GM19455 (cell line): ENCODE measurements around the gene TAAR9.
A peak's percentile ranks its signal among the peaks of the same experiment; 100 is the strongest.
"Not testable (repeated sequence)": the region's sequence is repeated elsewhere in the genome, so short reads cannot be mapped to it uniquely, and the experiment has no call there.

ENCODE experiments used
- ATAC-seq: cut with Tn5 transposase; IDR thresholded peaks from one replicate; pipeline ENCODE4 v1.9.1; 2021; ENCODE audit not compliant: unreplicated experiment

TAAR9 gene

DNA sequence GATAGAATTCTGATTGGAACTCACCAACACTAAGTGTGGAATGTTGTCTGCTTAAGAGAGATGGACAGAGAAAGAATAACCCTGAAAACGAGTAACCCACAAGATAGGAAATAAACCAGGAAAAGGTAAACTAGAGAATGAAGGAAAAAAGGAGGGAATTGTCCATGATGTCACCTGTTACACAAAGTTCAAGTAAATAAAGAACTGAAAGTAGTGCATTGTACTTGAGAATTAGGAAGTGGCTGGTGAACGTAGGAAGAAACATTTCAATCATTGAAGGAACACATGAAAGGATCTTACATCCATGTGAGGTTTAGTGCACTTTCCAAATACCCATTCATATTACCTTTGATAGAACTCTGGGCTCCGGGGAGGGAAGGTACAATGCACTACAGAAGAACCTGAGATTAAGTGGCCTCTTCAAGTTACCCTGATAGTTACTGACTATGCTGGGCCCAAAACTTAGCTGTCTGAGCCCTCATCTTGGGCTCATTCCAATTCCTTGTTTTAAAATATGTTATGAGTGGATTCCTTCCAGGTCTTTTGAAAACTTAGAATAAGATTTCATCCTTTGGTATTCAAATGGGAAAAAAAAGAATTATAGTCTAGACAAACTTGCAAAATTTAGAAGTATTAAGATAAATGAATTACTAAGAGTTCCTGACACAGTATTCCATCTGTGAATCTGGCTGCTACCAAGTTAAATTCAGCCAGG, 24.1 kb upstream of the TAAR9 start:
- ATAC-seq, result no peak

DNA sequence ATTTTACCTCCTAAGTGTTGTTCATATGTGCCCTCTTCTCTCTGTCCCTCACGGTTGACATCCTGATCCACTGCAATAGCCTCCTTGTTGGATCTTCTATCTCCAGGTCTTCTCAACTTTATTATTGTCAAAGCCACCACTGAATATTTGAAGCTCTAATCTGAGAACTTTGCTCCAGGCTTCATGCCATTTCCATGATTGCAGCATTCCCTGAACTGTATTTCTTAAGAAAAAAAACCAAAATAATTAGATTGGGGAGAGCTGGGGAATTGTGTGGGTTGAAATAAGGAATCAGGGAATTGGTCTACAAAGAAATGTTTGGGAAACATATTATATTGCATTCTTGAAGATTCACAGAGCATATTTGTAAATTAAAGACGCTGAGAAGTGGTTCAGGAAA, 22.7 kb upstream of the TAAR9 start:
- ATAC-seq, result no peak

DNA sequence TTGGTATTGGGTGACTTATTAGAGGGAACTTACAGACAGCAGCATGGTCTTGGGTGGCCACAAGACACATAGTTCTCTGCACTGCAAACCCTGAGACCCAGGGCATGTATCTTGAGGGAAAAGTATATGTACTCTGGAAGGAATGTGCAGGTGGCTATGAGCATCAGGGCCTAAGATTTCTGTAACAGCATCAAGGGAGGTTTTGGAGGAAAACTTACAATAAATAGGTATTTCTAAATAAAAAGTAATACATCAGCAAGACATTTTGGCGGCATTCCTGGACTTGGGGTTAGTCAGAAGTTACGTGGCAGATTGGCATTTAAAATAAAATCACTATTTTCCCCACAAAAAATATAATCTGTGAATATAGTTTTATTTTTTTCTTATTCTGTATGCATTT, 17.1 kb upstream of the TAAR9 start:
- ATAC-seq, result no peak

DNA sequence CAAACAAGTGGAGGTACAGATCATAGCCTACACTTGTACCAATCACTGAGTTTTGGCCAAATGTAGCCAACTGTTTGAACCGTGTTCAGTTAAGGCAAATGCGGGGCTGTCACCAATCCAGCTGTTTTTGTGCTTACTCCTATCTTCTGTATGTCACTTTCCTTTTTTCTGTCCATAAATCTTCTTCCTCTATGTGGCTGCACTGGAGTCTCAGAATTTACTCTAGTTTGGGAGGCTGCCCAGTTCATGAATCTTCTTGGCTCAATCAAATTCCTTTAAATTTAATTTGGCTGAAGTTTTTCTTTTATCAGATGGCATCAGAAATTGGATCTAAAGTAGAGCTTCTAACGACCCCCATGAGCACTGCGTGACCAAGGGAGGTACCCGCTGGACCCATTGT, 13.4 kb upstream of the TAAR9 start:
- ATAC-seq, result no peak

DNA sequence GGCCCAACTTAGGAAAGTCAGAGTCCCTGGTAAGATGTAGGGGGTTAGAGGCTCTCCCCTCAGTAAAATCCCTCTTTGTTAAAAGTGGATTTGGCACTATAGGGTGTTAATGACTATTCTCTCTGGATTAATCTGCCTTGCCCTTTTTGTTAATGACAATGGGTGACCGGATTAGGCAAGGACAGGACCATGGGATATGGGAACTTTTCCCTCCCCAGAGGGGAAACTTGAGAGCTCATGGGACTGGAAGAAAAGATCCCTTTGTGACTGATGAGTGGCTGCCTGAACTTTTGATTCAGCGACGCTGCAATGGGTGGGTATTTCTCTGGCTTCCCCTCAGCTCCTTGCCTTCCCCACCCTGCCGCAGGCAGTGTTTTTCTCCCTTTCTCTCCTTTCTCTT, 12.2 kb upstream of the TAAR9 start:
- ATAC-seq, result no peak

DNA sequence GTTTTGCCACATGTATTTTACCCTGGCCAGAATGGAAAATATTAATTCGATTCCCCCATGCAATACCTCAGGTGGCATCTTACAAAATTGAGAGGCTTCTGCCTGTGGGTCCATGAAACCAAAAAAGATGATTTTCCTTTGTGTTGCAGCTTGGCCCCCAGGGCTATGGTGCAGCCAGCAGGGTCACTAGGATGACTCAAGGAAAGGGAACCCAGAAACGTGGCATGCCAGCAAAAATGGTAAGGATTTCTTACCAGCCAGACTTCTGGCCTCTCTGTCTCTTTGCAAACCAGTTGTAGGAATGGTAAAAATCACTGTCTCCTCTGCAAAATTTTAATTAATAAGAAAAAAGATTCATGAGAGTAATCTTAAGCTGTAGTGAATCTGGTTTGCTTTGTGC, 11.6 kb upstream of the TAAR9 start:
- ATAC-seq, result no peak

DNA sequence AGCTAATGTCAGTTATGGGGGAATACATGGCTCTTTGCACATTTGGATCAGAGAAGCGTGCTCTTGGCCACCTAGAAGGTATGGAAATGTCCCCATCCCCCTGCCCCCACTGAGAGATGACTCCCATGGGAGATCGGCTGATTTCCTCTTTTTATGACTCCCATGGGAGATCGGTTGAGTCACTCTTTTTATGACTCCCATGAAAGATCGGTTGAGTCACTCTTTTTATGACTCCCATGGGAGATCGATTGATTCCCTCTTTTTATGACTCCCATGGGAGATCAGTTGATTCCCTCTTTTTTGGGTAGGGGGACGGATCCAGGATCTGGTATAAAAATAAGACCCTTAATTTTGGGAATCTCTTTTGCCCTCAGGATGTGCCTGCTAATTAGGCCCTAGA, 10.3 kb upstream of the TAAR9 start:
- no peak for ATAC-seq

DNA sequence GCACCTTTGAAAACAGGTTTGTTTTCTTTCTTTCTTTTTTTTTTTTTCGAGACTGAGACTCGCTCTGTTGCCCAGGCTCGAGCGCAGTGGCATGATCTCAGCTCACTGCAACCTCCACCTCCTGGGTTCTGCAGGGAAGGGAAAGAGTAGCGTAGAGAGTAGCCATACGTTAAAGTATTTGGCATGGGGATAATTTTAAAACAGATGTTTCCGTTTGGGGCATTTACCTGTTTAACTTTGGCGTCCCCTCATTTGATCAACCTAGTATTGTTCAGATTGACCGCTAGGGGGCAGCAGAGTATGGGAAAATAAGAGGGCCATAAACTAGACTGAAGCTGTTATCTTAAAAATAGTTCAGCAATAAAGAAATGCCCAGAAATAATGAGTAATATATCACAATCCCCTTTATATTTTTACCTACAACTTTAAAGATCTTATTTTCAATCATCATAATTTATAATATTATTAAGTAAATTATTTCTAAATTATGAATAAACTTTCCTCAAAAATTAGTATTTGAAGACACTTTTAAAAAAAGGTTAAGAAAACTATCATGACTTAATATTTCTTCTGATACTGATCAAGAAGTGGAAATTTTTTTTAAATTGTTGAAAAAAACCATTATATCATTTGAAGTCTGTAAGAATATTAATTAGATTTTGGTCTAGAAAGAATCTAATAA, 7.6 kb upstream of the TAAR9 start:
- peak; percentile 98 for ATAC-seq

DNA sequence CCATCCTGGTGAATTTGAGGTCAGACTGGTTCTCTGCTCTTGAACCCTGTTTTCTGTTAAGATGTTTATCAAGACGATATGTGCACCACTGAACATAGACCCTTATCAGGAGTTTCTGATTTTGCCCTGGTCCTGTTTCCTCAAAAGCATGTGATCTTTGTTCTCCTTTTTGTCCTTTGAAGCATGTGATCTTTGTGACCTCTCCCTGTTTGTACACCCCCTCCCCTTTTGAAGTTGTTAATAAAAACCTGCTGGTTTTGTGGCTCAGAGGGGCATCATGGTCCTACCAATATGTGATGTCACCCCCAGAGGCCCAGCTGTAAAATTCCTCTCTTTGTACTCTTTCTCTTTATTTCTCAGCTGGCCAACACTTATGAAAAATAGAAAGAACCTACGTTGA, 3.5 kb upstream of the TAAR9 start:
- ATAC-seq, result not testable (repeated sequence)

DNA sequence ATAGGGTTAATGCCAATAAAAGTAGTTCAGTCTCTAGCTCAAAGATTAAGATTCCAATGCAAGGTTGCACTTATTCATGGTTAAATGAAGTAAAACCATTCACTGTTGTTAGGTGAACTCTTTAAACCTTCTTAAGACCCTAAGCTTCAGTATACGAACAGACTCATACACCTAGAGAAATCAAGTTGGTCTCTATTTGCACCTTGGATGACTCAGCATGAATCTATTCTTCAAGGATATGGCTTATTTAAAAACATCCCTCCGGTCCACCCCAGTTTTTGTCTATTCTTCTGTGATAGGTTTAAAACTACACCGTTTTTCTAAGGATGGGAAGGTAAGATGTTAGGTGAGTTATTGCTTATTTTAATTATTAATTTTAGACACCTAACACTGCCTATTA, 932 bp upstream of the TAAR9 start:
- ATAC-seq, result no peak

DNA sequence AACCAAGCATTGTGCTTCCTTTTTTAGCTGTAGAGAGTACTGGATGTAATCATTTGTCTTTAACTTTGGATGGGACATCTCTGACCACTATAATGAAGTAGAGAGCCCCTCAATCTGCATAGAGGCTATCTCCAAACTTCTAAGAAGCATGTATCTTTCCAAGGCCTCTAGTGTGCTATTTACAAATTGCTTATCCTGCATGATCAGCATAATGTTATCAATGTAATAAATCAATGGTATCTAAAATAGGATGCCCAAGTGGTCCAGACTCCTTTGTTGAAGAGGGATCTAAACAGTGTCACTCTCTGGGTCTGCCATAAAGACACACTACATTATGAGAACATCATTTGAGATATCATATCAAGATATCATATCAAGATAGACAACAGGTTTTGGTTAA, 6.7 kb downstream of the TAAR9 start:
- no peak for ATAC-seq

DNA sequence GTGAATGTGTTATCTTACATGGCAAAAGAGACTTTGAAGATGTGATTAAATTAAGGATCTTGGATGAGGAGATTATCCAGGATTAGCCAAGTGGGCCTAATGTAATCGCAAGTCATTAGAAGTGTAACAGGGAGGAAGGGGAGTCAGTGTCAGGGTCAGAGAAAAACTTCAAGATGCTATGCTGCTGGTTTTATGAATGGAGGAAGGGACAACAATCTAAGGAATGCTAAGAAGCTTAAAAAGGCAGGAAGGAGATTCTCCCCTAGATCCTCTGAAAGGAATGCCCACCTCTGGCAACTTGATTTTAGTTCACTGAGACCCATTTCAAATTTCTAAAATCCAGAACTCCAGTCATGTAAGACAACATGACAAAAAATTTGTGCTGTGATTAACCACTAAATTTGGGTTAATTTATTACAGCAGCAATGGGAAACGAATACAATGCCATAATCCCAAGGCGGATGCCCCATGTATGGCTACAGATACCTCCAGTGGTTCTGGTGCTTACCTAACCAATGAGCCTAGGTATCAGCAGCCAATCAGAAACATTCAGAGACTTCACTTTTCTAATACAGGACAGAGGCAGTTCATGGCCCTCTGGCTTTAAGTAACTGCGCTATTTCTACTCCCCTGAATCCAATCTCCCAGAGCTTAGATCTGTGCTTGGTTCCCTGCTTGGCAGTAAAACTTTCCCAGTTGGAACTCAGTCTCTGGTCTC, 10.8 kb downstream of the TAAR9 start:
- ATAC-seq, result no peak

DNA sequence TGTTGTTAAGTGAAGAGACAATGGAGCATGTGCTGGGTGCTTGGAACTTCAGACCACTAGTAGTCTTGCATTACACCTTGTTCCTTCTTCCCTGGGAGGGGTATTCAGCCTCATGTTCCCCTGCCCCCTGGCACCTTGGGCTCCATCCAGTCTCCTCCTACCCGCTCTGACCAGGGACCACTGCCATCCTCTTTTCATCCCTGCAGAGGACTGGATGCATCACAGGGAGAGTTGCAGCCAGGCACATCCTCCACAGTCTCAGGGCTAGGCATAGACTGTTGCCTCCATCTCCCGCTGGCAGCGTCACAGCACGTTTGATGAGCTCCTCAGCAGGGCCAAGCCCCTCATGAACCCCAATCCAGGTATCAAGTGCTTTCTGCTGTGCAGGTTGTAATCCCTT, 13.1 kb downstream of the TAAR9 start:
- ATAC-seq, result no peak

DNA sequence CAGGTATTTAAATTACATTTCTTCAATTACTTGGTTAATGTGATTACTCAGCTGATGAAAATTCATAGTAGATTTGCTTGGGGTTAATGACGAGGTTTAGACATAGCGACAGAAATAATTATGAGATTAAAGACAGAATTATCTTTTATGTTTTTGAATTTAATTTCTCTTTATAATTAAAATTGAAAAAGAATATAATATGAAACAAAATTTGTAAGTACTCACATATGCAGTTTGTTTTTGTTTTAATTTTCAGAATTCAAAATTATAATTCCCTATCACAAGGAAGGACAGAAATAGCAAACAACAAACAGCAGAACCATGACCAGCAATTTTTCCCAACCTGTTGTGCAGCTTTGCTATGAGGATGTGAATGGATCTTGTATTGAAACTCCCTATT, 14.3 kb downstream of the TAAR9 start, which contains the start of gene TAAR8:
Gene TAAR8, plus strand, starts transcription at position 301 of the 400 bp plus-strand sequence. Its CDS starts 21 bp downstream, at position 322.
- no peak for ATAC-seq

DNA sequence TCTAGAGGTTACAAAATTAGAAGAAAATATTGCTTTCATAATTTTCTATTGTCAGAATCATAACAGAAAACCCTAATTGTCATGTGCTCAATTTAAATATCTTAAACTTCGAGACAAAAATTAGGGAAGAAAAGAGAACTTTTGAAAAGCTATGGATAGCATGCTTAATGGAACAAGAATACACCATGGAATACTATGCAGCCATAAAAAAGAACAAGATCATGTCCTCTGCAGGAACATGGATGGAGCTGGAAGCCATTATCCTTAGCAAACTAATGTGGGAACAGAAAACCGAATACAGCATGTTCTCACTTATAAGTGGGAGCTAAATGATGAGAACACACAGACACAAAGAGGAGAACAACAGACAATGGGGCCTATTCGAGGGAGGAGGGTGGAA, 22.0 kb downstream of the TAAR9 start:
- ATAC-seq, result not testable (repeated sequence)

DNA sequence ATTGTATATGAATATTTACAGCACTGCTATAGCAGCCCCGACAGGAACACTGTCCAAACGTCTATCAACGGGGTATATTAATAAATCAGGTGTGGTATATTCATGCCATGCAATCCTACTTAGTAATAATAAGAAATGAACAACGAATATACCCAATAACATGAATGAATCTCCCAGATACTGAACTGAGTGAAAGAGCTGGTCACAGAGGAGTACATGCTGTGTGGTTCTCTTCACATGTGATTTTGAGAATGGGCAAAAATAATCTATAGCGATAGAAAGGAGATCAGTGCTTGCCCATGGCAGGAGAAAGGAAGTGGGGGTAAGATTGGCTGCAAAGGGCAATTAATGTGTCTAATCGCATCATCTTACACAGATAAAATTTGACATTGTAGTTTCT, 28.3 kb downstream of the TAAR9 start:
- no peak for ATAC-seq

DNA sequence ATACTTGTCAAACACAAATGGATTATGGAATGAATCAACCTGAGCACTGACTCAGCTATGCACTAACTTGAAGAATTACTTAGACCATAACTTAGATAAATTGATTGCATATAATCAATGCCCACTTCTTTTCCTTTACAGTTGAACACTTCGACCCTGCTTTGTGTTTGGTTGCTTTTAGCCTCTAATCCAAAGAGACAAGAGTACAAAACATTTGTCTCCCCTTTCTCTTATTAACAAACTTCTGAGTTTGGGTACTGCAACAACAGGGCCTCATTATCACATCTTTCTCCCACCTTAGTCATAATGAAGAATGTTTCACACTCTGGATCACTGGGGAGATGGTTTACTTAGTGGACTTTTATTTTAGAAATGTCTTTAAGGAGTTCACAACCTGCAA, 29.5 kb downstream of the TAAR9 start:
- ATAC-seq, result no peak

DNA sequence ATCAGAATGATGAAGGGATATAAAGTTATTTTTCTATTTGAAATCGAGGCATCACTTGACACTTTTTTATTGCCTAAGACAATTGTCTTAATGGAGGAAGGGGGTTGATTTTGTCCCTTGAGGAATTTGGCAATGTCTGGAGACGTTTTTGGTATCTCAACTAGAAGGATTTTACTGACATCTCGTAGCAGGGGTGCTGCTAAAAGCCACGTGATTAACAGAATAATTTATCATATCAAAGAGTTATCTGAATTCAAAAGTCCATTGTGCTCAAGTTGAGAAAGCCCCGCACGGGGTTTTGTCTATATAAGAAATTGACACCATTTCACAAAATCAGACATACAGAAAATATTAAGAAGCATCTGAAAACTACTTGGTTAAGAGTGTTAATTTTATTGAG, 30.5 kb downstream of the TAAR9 start:
- no peak for ATAC-seq

DNA sequence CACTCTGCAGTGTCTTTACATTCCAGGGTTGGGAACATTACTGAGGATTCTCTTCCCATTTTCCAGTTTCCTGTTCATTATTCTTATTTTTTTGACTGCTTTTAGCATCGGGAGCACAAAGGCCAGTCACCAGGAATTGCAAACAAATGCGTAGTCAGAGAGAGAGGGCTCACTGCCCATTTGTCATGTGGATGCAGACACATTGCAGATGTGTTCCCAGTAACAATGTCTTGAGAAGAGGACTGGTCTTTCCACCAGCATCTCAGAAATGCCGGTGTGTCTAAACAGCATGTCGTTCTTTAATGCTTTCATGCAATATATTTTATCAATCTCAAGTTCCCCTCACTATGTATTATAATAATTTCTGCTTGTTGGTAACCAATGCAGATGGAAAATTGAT, 31.1 kb downstream of the TAAR9 start:
- ATAC-seq, result no peak

DNA sequence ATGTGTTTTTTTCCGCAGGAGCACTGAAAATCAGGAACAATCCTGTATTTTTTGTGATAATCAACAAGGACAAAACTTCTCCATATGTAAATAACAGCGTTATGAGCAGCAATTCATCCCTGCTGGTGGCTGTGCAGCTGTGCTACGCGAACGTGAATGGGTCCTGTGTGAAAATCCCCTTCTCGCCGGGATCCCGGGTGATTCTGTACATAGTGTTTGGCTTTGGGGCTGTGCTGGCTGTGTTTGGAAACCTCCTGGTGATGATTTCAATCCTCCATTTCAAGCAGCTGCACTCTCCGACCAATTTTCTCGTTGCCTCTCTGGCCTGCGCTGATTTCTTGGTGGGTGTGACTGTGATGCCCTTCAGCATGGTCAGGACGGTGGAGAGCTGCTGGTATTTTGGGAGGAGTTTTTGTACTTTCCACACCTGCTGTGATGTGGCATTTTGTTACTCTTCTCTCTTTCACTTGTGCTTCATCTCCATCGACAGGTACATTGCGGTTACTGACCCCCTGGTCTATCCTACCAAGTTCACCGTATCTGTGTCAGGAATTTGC, 32.2 kb downstream of the TAAR9 start, which contains the start of gene TAAR6:
Gene TAAR6, plus strand, starts transcription at position 102 of the 557 bp plus-strand sequence. Its CDS starts 0 bp downstream, at position 102.
- ATAC-seq, result no peak

DNA sequence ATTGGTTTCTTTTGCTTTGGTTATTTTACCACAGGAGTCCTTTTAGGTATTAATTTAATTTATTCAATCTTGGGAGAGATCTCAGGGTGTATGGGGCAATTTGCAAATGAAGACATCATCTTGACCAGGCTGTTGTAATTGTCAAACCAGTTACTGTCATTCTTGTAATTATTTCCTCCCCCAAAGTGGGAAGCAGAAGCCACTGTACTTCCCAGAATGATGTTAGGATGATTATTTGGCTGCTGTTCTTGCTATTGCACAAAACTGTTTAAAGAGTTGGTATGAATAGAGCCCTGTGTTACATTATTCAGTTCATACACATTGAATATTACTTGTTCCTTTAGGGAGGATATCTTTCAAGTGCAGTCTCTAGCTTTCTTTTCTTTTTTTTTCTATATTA, 33.7 kb downstream of the TAAR9 start:
- no peak for ATAC-seq

DNA sequence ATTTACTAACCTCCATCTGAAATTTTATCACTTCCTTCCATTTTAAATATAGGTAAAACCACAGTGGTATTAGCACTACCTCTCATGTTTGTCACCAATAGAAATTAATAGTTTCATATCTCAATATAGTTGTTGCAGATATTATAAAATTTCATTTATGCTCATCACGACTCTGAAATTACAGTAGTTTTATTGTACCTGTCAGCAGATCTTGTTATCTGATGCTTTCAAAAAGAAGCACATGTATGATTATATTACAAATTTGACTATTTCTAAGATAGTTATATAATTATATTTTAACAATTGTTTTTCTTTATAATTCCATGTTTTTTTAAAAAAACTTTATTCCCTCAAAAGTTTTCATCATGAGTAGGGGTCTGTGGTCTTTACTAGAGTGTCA, 46.6 kb downstream of the TAAR9 start:
- ATAC-seq, result no peak
